Ammon's horn (tissue), 1 donor: Measurements from ENCODE around the gene ANXA6.

Experiments used
- DNase-seq: peaks from one replicate; pipeline ENCODE4 v3.0.0-alpha.2; 2016; ENCODE audit warnings: low spot score

The ANXA6 gene

DNA sequence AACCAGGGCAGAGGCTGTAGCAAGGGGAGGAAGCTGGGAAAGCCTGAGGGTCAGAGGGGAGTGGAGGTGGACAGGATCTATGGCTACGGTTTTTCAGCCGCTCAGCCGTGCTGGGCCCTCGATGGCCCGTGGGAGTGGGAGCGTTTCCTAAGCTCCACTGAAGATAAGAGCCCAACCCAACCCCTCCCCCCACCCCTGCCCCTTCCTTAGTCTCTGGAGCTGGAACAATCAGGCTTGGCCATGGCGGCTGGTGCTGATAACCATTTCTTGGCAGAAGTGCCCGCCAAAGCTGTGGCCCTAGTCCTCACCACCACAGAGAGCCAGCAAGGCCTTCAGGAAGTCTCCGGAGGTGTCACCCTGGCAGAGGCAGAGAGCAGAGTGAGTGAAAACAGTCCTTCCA is 56.4 kb downstream of the ANXA6 start:
- no peak for DNase-seq

DNA sequence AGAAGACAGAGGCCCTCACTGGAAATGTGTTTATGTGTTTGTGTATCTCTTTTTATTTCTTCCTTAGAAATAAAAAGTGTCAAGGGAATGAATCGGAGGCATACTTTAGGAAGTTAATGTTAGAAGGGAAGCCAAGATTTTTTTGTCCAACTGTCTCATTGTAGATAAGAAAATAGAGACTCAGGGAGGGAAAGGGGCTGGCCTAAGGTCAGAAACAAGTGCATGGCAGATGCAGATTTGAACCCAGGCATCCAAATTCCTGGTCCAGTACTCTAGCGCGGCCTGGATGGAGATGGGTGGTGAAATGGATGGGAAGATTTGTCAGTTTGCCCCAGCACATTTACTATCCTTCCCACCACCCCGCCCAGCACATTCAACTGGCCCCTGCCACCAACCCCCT is 56.9 kb downstream of the ANXA6 start:
- DNase-seq, result no peak

GRCh38 chr5:151098768-151099121 is 58.8 kb downstream of the ANXA6 start:
- DNase-seq, result no peak

GRCh38 chr5:151097820-151098767 is 59.5 kb downstream of the ANXA6 start:
- peak; percentile 37 for DNase-seq

DNA sequence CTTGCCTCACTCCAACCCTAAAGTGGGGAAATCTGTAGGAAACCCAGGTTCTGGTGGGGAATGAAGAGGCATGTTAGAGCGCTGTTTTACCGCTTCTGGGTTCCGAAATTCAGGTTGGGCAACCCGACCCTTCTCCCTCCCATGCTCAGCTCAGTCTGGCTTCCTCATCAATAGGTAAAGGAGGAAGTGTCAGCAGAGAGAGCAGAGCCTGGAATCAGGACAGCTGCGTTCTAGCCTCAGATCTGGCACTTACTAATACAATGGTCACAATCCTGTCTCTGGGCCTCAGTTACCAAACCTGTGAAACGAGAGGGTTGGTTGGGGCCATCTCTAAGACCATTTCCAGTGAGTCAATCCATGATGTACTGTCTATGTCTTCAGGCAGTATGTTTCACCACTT is 60.5 kb downstream of the ANXA6 start:
- DNase-seq, result no peak

DNA sequence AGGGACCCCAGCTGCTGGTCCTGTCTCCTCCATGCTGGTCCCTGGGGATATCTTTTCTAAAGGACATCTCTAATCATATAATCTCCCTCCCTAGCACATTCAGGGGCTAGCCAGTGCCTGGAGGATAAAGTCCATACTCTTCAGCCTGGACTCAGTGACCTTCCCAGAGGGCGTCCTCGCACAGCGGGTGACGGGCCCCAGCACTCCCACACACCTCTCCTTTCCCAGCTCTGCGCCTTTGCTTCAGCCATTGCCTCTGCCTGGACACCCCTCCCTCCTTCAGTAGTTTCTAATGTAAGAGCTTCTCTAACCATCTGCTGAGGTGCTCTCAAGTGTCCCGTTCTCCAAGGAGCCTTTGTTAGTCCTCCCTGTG is 61.6 kb downstream of the ANXA6 start:
- no peak for DNase-seq

DNA sequence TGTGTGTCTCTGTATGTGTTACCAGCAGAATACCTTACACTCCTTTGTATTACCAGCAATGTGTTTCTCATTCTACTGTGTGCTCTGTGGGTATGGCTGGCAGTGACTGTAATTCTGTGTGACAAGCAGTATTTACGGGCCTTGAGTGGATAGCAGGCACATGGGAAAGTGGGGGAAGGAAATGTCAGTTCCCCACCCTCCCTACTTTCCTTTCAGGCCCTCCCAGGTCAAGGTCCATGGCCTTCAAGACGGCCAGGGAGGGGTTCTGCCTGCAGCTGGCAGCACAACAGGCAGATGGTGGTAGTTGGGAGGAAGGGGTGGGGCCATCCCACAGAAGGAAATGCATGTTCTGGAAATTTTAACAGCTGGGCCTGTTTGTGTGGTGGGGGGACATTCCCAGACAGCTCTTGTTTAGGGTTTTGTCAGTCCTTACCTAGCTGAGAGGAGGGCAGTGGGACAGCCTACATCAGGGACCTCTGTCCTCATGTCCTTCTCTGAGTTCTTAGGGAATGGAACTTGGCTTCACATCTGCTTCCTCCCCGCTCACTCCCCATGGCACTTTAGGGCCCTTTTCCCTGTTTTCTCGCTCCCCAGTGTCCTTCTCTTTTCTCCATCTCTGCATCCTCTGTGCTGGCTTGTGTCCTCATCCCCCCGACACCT is 62.1 kb downstream of the ANXA6 start:
- DNase-seq, result no peak

- no peak for DNase-seq
Measured at GRCh38 chr5:151094852-151095245, 62.7 kb downstream of the ANXA6 start.

DNA sequence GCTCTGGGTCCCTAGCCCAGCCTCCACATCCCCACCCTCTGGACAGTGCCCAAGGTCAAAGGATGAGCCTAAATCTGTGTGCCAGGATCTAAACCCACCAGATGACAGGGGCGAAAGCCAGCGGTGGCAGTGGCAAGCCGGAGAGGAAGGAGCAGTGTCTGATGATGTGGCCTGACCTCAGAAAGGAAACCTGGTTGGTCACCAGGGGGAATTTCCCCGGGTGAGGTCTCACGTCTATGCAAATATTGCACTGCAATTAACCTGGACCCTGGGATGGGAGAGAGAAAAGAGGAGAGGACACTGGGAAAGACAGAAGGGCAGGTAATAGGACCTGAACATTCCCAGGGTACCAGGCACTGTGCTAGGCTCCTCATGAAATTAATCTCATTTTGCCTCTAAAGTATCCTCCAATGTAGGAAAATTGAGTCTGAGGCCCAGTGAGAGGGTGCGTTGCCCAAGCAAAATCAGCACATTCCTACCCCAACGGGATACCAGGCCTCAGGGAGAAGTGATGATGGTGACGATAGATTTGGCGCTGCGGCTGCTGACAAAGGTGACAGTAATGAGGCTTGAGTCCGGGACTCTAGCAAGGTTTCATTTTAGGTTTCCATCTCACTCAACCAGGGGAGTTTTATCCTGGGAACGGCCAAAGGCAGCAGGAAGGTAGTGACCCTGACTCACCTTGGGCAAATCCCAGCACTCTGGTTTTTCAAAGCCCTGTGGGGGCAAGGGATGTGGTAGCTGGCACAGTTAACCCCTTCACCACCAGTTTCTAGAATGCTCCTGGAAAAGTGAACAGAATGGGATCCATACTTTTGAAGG is 63.3 kb downstream of the ANXA6 start:
- DNase-seq, result no peak

GRCh38 chr5:151093476-151093889 is 64.1 kb downstream of the ANXA6 start:
- peak; percentile 47 for DNase-seq

- peak; percentile 41 for DNase-seq
Measured at GRCh38 chr5:151092762-151093161, 64.8 kb downstream of the ANXA6 start.

DNA sequence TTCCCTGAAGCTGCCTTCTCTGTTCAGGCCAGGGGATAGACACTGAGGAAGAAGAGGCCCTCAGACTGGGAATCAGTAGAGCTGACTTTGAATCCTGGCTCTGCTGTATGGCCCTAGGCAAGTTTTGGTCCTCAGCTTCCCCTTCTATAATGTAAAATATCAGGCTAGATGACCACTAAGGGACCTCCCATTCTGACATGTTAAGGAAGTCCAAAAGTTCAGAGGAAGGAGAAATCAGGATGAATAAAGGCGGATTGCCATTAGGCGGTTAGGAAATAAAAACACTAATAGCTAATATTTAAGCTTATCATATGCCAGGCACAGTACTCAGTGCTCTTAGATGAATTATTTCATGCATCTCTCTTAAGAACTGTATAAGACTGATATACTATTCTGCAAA is 67.9 kb downstream of the ANXA6 start:
- DNase-seq, result no peak

- DNase-seq, result no peak
Measured at GRCh38 chr5:151088986-151089385, 68.6 kb downstream of the ANXA6 start.

DNA sequence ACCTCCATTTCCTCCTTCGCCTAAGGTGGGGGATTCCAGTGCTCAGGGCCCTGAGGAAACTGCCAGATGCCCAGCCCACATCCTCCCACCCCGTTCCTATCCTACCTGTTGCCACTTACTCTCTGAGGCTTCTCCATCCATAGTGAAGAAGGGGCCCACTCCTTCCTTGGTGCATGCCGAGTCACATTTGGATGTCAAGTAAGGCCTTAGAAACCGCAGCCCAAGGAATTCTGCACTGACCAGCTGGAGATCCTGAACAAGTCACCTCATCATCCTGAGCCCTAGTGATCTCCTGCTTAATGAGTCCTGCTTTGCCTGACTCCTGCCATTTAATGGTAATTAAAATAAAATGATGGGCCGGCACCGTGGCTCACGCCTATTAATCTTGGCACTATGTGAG is 70.1 kb downstream of the ANXA6 start:
- DNase-seq, result no peak

DNA sequence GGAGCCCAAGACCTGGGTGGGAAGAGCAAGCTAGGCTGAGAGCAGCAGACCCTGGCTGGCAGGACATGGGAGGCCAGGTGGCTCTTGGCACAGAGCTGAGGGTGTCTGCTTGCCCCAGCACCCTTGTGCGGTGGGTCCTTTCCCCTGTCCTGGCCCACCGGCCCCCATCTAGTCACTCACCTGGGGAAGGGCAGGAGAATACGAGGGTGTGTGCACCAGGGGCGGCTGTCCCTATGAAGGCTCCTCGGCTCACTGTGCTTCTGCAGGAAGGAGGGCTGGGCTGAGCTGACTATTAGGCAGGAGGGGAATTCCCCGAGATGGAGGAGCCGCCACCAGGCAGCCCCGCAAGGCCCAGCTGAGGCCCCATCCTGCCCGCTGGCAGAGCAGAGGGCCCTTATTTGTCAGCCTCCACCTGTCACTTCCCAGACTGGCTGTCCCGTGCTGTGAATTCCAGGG is 70.6 kb downstream of the ANXA6 start:
- DNase-seq, result no peak

DNA sequence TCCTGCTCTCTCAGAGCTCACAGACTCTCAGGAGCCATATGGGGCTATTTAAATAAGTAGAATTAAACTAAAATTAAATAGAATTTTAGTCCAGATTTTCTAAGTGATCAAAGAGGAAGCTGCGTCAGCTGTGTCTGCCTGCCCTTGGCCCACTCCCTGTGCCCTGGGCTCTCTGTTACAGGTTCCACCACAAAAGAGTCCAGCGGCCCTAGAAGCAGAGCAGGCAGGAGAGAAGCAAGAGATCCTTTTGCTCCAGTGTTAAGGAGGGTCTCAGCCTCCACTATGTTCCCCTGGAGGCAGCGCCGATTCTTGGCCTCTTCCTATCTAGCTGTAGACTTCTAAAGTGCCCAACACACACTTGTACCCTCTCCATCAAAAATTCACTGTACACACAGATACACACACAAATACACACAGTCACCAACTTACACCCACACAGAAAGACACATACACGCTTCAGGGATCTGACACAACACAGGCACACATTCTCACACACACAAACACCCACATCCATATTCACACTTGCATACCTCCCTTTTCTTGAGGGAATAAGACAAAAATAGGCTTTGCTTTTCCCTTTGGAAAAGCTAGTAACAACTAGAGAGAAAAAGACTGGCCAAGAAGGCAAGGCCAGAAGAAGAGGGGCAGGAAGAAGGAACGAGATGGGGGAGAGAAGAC is 71.2 kb downstream of the ANXA6 start:
- no peak for DNase-seq

GRCh38 chr5:151085517-151086041 is 72.0 kb downstream of the ANXA6 start:
- DNase-seq, result no peak

GRCh38 chr5:151084363-151084762 is 73.2 kb downstream of the ANXA6 start:
- no peak for DNase-seq

DNA sequence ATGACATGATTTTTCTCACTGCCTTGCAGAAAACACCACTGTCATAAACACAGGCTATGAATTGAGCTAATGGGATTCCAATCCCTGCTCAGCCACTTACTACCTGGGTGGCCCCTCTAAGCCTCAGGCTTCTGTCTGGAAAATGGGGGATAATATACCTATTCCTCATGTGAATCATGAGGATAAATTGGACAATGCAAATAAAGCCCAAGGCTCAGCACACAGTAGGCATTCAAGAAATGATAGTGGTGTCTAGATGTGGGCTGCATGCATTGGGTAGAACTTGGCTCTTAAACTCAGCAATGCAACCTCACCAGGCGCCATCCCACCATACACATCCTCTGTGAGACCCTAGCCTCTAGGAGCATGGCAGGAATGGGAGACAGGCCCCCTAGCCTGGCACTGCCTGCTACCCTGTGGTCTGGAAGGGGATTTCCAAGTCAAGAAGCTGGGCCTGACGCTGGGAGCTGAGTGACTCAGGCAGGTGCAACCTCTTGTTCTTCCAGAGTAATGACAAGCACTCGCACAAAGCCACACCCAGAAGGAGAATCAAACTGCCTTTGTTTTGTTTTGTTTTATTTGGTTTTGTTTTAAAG is 74.4 kb downstream of the ANXA6 start:
- no peak for DNase-seq

DNA sequence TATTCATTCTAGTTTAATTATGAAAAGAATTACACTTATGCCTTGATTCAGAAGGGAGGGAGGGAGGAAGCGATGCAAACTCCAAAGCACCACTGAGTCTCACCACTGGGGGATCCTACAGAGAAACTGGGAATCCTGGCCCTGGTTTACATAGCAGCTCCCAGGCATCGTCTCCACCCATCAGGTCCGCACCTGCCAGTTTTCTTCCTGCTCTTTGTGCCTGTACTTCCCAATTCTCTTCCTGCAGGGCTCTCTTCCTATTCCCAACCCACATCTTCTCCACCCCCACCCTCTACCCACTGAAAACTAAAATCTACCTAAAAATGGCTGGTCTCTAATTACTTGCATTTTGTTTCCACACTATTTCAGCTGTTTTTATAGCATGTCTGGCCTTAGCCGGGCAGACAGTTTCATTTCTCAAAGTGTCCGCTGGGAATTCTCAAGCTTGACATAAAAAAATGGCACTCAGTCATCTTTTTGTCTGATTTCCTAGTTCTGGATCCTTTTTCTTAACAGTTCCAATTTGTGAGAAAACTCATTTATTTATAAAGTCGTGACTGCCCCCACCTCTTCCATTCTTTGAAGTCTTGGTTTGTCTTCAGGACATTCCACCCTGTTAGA is 75.2 kb downstream of the ANXA6 start:
- no peak for DNase-seq
